ENCODE data around the gene SH3GL1.

SH3GL1 gene

GRCh38 chr19:4366666-4367335 is 33.5 kb downstream of the SH3GL1 start:
- Histone ChIP-seq H2BK5ac (ENCODE audit: low read depth, low read length, poor library complexity, severe bottlenecking) (no peak overlapping the region), H3K9me3 (ENCODE audit: control insufficient read depth, low read length) (no peaks in the 10 kb centered on the region), H2BK120ac (ENCODE audit: low read depth, low read length) (no peak overlapping the region), H2AFZ (ENCODE audit: low read depth, low read length) (no peak overlapping the region), H2BK15ac (ENCODE audit: low read depth, poor library complexity, severe bottlenecking) (no peak overlapping the region), H3K79me1 (replicated peaks; ENCODE audit: low read length, poor library complexity, severe bottlenecking) (peaks cover 39% of the 10 kb centered on the region), H3K14ac (ENCODE audit: low read length in 2 of 2) (no peak overlapping the region), H3K23ac (ENCODE audit: low read length in 2 of 2) (no peak overlapping the region), H3K27ac (ENCODE audit: low read length, poor library complexity, severe bottlenecking) (no peak overlapping the region), H3K27me3 (ENCODE audit: control insufficient read depth in 1 of 2, insufficient read depth in 1 of 2, low read length in 2 of 2) (no peaks in the 10 kb centered on the region), H3K9ac (ENCODE audit: low read length) (no peak overlapping the region), H4K91ac (ENCODE audit: low read length) (peak overlapping the region; percentile 36), H4K8ac (ENCODE audit: low read length) (no peak overlapping the region), H3K4me3 (ENCODE audit: insufficient read depth in 1 of 2, low read depth in 1 of 2, low read length in 2 of 2) (no peak overlapping the region), H3K4me1 (ENCODE audit: control insufficient read depth, insufficient read depth, low read depth, low read length) (peaks cover 65% of the 10 kb centered on the region), H2AK5ac (ENCODE audit: low read length, severe bottlenecking) (no peak overlapping the region), H3K36me3 (ENCODE audit: control insufficient read depth in 1 of 2, insufficient read depth in 2 of 2, low read depth in 1 of 2, low read length in 2 of 2) (peaks cover 62 to 78% of the 10 kb centered on the region in 2 experiments), H3K18ac (ENCODE audit: low read depth in 1 of 2, low read length in 2 of 2) (no peak overlapping the region), H3K4me2 (ENCODE audit: low read length, poor library complexity, severe bottlenecking) (no peak overlapping the region), H2BK12ac (ENCODE audit: low read length in 2 of 2) (no peak overlapping the region), H3K4ac (ENCODE audit: low read depth in 1 of 2, low read length in 2 of 2) (no peak overlapping the region)
- 96% methylated on average over 14 of the region's 16 CpGs for WGBS
- DNase-seq = no peak

- Histone ChIP-seq H2BK5ac (ENCODE audit: low read depth, low read length, poor library complexity, severe bottlenecking) (no peak overlapping the region), H2BK120ac (ENCODE audit: low read depth, low read length) (no peak overlapping the region), H3K4me1 (ENCODE audit: control insufficient read depth, insufficient read depth, low read depth, low read length) (peaks cover 65% of the 10 kb centered on the region), H3K79me1 (replicated peaks; ENCODE audit: low read length, poor library complexity, severe bottlenecking) (peaks cover 39% of the 10 kb centered on the region), H3K23ac (ENCODE audit: low read length in 2 of 2) (no peak overlapping the region), H3K9ac (ENCODE audit: low read length) (no peak overlapping the region), H4K8ac (ENCODE audit: low read length) (no peak overlapping the region), H3K4ac (ENCODE audit: low read depth in 1 of 2, low read length in 2 of 2) (no peak overlapping the region), H3K14ac (ENCODE audit: low read length in 2 of 2) (no peak overlapping the region), H3K9me3 (ENCODE audit: control insufficient read depth, low read length) (no peaks in the 10 kb centered on the region), H2AK5ac (ENCODE audit: low read length, severe bottlenecking) (no peak overlapping the region), H3K18ac (ENCODE audit: low read depth in 1 of 2, low read length in 2 of 2) (no peak overlapping the region), H3K4me3 (ENCODE audit: insufficient read depth in 1 of 2, low read depth in 1 of 2, low read length in 2 of 2) (no peak overlapping the region), H3K27ac (ENCODE audit: low read length, poor library complexity, severe bottlenecking) (no peak overlapping the region), H3K27me3 (ENCODE audit: control insufficient read depth in 1 of 2, insufficient read depth in 1 of 2, low read length in 2 of 2) (no peaks in the 10 kb centered on the region), H3K4me2 (ENCODE audit: low read length, poor library complexity, severe bottlenecking) (no peak overlapping the region), H2BK15ac (ENCODE audit: low read depth, poor library complexity, severe bottlenecking) (no peak overlapping the region), H4K91ac (ENCODE audit: low read length) (no peak overlapping the region), H2AFZ (ENCODE audit: low read depth, low read length) (no peak overlapping the region), H2BK12ac (ENCODE audit: low read length in 2 of 2) (no peak overlapping the region), H3K36me3 (ENCODE audit: control insufficient read depth in 1 of 2, insufficient read depth in 2 of 2, low read depth in 1 of 2, low read length in 2 of 2) (peaks cover 62 to 79% of the 10 kb centered on the region in 2 experiments)
- no peak for DNase-seq
- WGBS = 96% methylated on average over 19 of the region's 19 CpGs
Measured at GRCh38 chr19:4365791-4366665, 34.3 kb downstream of the SH3GL1 start.

GRCh38 chr19:4365341-4365740 is 35.0 kb downstream of the SH3GL1 start:
- H2BK12ac ChIP-seq (ENCODE audit: low read length in 2 of 2) = no peak overlapping the region

GRCh38 chr19:4363571-4364304 is 36.6 kb downstream of the SH3GL1 start:
- no peak for DNase-seq
- Histone ChIP-seq H2AFZ (ENCODE audit: low read depth, low read length) (no peak overlapping the region), H3K18ac (ENCODE audit: low read depth in 1 of 2, low read length in 2 of 2) (no peak overlapping the region), H2BK12ac (ENCODE audit: low read length in 2 of 2) (no peak overlapping the region), H3K4me2 (ENCODE audit: low read length, poor library complexity, severe bottlenecking) (no peak overlapping the region), H3K9ac (ENCODE audit: low read length) (no peak overlapping the region), H4K8ac (ENCODE audit: low read length) (no peak overlapping the region), H3K14ac (ENCODE audit: low read length in 2 of 2) (no peak overlapping the region), H2BK120ac (ENCODE audit: low read depth, low read length) (no peak overlapping the region), H3K36me3 (ENCODE audit: control insufficient read depth in 1 of 2, insufficient read depth in 2 of 2, low read depth in 1 of 2, low read length in 2 of 2) (peaks cover 80 to 93% of the 10 kb centered on the region in 2 experiments), H3K27me3 (ENCODE audit: control insufficient read depth in 1 of 2, insufficient read depth in 1 of 2, low read length in 2 of 2) (no peaks in the 10 kb centered on the region), H3K79me1 (replicated peaks; ENCODE audit: low read length, poor library complexity, severe bottlenecking) (peaks cover 29% of the 10 kb centered on the region), H2AK5ac (ENCODE audit: low read length, severe bottlenecking) (no peak overlapping the region), H3K4ac (ENCODE audit: low read depth in 1 of 2, low read length in 2 of 2) (no peak overlapping the region), H3K23ac (ENCODE audit: low read length in 2 of 2) (no peak overlapping the region), H4K91ac (ENCODE audit: low read length) (no peak overlapping the region), H3K27ac (ENCODE audit: low read length, poor library complexity, severe bottlenecking) (no peak overlapping the region), H2BK15ac (ENCODE audit: low read depth, poor library complexity, severe bottlenecking) (no peak overlapping the region), H3K4me1 (ENCODE audit: control insufficient read depth, insufficient read depth, low read depth, low read length) (peaks cover 62% of the 10 kb centered on the region), H3K9me3 (ENCODE audit: control insufficient read depth, low read length) (no peaks in the 10 kb centered on the region), H2BK5ac (ENCODE audit: low read depth, low read length, poor library complexity, severe bottlenecking) (no peak overlapping the region), H3K4me3 (ENCODE audit: insufficient read depth in 1 of 2, low read depth in 1 of 2, low read length in 2 of 2) (no peak overlapping the region)
- WGBS = 97% methylated on average over 26 of the region's 26 CpGs

More at GRCh38 chr19:4365341-4365740, 35.0 kb downstream of the SH3GL1 start:
- no peak overlapping the region for H3K27ac ChIP-seq (ENCODE audit: low read length, poor library complexity, severe bottlenecking)
- peaks cover 65% of the 10 kb centered on the region for H3K4me1 ChIP-seq (ENCODE audit: control insufficient read depth, insufficient read depth, low read depth, low read length)
- no peaks in the 10 kb centered on the region for H3K27me3 ChIP-seq (ENCODE audit: control insufficient read depth in 1 of 2, insufficient read depth in 1 of 2, low read length in 2 of 2)
- no peak overlapping the region for H3K4ac ChIP-seq (ENCODE audit: low read depth in 1 of 2, low read length in 2 of 2)
- H2BK120ac ChIP-seq (ENCODE audit: low read depth, low read length) = no peak overlapping the region
- H4K8ac ChIP-seq (ENCODE audit: low read length) = no peak overlapping the region
- H2BK15ac ChIP-seq (ENCODE audit: low read depth, poor library complexity, severe bottlenecking) = no peak overlapping the region
- no peak overlapping the region for H3K9ac ChIP-seq (ENCODE audit: low read length)
- H3K9me3 ChIP-seq (ENCODE audit: control insufficient read depth, low read length) = no peaks in the 10 kb centered on the region
- no peak overlapping the region for H2AK5ac ChIP-seq (ENCODE audit: low read length, severe bottlenecking)
- peak overlapping the region in 1 of 2 experiments; percentile 7 for H3K4me3 ChIP-seq (ENCODE audit: insufficient read depth in 1 of 2, low read depth in 1 of 2, low read length in 2 of 2)
- H3K18ac ChIP-seq (ENCODE audit: low read depth in 1 of 2, low read length in 2 of 2) = no peak overlapping the region
- no peak overlapping the region for H3K14ac ChIP-seq (ENCODE audit: low read length in 2 of 2)
- peaks cover 64 to 83% of the 10 kb centered on the region in 2 experiments for H3K36me3 ChIP-seq (ENCODE audit: control insufficient read depth in 1 of 2, insufficient read depth in 2 of 2, low read depth in 1 of 2, low read length in 2 of 2)
- H3K23ac ChIP-seq (ENCODE audit: low read length in 2 of 2) = no peak overlapping the region
- no peak overlapping the region for H4K91ac ChIP-seq (ENCODE audit: low read length)
- H3K4me2 ChIP-seq (ENCODE audit: low read length, poor library complexity, severe bottlenecking) = no peak overlapping the region
- no peak overlapping the region for H2AFZ ChIP-seq (ENCODE audit: low read depth, low read length)
- DNase-seq = no peak
- no peak overlapping the region for H2BK5ac ChIP-seq (ENCODE audit: low read depth, low read length, poor library complexity, severe bottlenecking)
- peaks cover 35% of the 10 kb centered on the region for H3K79me1 ChIP-seq (replicated peaks; ENCODE audit: low read length, poor library complexity, severe bottlenecking)
- WGBS = 97% methylated on average over 13 of the region's 16 CpGs

Measured in mesenchymal stem cell (in vitro differentiated cells and primary cell).